BJ (cell line): ENCODE data around the gene FUT8. TPM values are rescaled to one million over a fixed set of nuclear protein-coding genes. Genes with fewer than 3 reads are reported as not detected.

ENCODE experiments used
- CTCF ChIA-PET: fragments of 350-600 bp; formaldehyde crosslinking; extraction: SDS; loops from one replicate; lab custom pipeline; 2021; ENCODE audit warnings: antibody characterized with exemption, inconsistent platforms; lab: Yijun Ruan, JAX
- POLR2A ChIA-PET: fragments of 300-600 bp; sonication (Branson Sonifier 250); formaldehyde crosslinking; extraction: SDS; loops from one replicate; lab custom pipeline; 2021; ENCODE audit warnings: antibody characterized with exemption; lab: Charles Lee
- DNase-seq: peaks from one replicate; pipeline ENCODE4 v3.0.0-alpha.2; 2011; ENCODE audit warnings: low read depth
- H3K27me3 ChIP-seq: 2 replicates; pipeline ENCODE4 v1.6.0; 2011; ENCODE audit warnings: low read length; ENCODE audit not compliant: control insufficient read depth, insufficient read depth
- H3K36me3 ChIP-seq: 2 replicates; pipeline ENCODE4 v1.5.1; 2011; ENCODE audit warnings: low read length; ENCODE audit not compliant: control insufficient read depth, insufficient read depth
- H3K4me3 ChIP-seq: 2 replicates; pipeline ENCODE4 v1.5.1; 2011; ENCODE audit warnings: low read depth, mild to moderate bottlenecking, control low read depth, low read length
- polyA plus RNA-seq: library from polyadenylated mRNA; depleted of rRNA; stranded (reverse); fragments of >200 nt; gene quantifications from 2 replicates; pipeline ENCODE4 v1.2.3, GENCODE V29; 2011
- TF ChIP-seq, protein P1 (sequence below): IDR thresholded peaks from 2 replicates; pipeline ENCODE4 v1.5.1; 2011; ENCODE audit warnings: low read depth, mild to moderate bottlenecking, control low read depth, inconsistent platforms, low read length, moderate library complexity; ENCODE audit not compliant: insufficient read depth

FUT8 gene
- polyA plus RNA-seq, 1 experiment = 14.7 TPM

DNA sequence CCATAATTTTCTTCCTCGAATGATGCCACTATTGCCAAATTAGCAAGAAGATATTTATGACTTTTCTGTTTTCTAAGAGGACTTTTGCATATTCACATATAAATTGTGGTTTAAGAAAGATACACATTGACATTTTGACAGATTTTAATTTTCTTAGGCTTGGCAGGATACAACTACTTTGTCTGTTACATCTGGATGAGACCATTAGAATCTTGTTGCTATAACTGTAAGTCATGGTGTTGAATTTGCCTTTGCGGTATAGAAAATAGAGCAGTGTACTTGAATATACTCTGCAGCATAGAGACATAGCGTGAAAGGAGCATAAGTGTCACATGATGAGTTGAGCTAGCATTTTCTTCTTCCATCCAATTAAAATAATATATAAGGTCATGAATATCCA is 169.3 kb downstream of the FUT8 start:
- DNase-seq = no peak
- Histone ChIP-seq H3K27me3 (no peaks in the 10 kb centered on the region), H3K4me3 (no peak overlapping the region), H3K36me3 (no peaks in the 10 kb centered on the region)
- ChIA-PET POLR2A (interaction anchor here (0.6 kb wide), 1 partner anchor 84 kb away, joined by 3 read pairs; no protein-coding TSS in a partner anchor), CTCF (no interaction called here)
- TF ChIP-seq, protein P1, sequence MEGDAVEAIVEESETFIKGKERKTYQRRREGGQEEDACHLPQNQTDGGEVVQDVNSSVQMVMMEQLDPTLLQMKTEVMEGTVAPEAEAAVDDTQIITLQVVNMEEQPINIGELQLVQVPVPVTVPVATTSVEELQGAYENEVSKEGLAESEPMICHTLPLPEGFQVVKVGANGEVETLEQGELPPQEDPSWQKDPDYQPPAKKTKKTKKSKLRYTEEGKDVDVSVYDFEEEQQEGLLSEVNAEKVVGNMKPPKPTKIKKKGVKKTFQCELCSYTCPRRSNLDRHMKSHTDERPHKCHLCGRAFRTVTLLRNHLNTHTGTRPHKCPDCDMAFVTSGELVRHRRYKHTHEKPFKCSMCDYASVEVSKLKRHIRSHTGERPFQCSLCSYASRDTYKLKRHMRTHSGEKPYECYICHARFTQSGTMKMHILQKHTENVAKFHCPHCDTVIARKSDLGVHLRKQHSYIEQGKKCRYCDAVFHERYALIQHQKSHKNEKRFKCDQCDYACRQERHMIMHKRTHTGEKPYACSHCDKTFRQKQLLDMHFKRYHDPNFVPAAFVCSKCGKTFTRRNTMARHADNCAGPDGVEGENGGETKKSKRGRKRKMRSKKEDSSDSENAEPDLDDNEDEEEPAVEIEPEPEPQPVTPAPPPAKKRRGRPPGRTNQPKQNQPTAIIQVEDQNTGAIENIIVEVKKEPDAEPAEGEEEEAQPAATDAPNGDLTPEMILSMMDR = no peak

DNA sequence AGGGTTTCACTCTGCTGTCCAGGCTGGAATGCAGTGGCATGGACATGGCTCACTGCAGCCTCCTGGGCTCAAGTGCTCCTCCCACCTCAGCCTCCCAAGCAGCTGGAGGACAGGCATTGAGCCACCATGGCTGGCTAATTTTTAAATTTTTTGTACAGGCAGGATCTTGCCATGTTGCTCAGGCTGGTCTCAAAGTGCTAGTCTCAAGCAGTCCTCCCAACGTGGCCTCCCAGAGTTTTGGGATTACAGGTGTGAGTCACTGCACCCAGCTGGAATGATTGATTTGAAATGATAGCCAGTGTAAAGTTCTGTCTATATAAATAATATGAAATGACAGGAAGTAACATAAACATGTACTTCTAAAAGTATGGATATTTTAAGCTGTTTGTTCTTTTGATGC is 172.7 kb downstream of the FUT8 start:
- Histone ChIP-seq H3K27me3 (no peaks in the 10 kb centered on the region), H3K4me3 (no peak overlapping the region), H3K36me3 (no peaks in the 10 kb centered on the region)
- no peak for DNase-seq
- ChIA-PET POLR2A (no interaction called here), CTCF (interaction anchor here (0.5 kb wide), 1 partner anchor 1430 kb away, joined by 3 read pairs; no protein-coding TSS in a partner anchor)
- TF ChIP-seq, protein P1 = no peak

DNA sequence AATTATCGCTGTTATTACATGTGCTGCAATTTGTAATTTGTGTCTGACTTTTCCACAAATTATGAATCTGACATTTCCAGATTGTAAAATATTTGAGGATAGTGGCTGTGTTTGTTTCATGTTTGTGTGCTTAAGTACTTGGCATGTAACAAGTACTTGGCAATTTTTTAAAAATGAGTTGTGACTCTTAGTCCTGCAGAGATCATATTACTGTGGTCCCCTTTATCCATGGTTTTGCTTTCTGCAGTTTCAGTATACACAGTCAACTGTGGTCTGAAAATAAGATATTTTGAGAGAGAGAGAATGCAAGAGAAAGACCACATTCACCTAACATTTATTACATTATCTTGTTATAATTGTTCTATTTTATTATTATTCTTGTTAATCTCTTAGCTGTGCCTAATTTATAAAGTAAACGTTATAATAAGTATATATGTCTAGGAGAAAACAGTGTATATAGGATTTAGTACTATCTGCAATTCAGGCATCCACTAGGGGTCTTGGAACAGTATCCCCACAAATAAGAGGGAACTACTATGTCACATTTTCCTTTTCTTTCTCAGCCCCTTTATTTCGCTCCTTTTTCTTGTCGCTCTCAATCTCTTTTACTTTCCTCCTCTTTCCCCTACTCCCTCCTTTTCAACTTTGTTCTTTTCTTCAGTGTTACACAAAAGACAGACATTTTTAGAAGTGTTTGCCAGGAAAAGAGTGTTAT is 176.1 kb downstream of the FUT8 start:
- TF ChIP-seq, protein P1 = no peak
- no peak for DNase-seq
- Histone ChIP-seq H3K4me3 (no peak overlapping the region), H3K36me3 (no peaks in the 10 kb centered on the region), H3K27me3 (no peaks in the 10 kb centered on the region)
- ChIA-PET POLR2A (no interaction called here), CTCF (no interaction called here)

DNA sequence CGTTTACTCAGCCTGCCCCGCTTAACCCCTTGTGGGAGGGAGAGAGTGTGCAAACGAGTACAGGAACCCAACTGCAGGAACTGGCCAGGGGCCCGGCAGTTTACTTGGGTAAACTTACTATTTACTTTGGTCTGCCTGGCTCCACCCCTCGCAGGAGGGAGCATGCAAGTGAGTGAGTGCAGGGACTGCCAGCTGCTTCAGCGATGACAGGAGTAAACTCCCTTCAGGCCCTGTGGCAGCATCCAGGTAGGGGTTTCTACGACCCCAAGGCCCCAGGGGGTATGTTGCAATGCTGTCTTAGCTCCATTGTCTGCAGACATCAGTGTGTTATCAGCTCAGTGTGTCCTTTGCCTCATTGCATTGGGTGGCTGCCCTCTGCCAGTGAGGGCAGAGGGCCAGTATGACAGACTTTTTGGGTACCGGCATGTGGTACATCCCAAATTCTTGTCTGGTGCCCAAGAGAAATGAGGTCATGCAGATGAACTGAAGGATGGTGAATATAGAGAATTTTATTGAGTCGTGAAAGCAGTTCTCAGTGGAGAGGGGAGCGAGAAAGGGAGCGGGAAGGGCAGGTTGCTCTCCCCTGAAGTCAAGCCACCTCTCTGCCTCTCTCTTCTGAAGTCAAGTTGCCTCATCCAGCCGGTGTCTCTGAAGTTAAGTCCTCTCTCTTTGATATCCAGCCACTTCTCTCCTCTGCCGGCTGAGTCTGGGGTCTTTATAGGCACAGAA is 181.8 kb downstream of the FUT8 start:
- DNase-seq = no peak
- TF ChIP-seq, protein P1 = no peak
- Histone ChIP-seq H3K36me3 (no peaks in the 10 kb centered on the region), H3K4me3 (no peak overlapping the region), H3K27me3 (no peaks in the 10 kb centered on the region)
- POLR2A ChIA-PET = no interaction called here
- CTCF ChIA-PET = no interaction called here

DNA sequence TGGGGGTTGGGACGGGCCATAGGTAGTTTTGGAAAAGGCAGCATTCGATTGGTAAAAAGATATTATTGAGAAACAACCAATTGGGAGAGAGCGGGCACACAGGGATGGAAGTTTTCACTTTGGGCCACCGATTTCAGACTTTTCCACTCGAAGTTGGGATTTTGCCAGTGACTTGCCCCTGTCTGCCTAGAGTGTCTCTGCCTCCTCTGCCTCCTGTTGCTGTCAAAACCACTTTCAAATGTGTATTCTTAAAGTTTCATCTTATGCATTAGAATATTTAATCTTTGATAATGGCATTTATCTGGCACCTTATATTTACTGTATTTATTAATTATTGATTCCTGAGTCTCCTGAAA is 182.3 kb downstream of the FUT8 start:
- H3K4me3 ChIP-seq = no peak overlapping the region
- ChIA-PET POLR2A (no interaction called here), CTCF (no interaction called here)
- TF ChIP-seq, protein P1 = no peak
- H3K36me3 ChIP-seq = no peaks in the 10 kb centered on the region
- no peak for DNase-seq
- H3K27me3 ChIP-seq = no peaks in the 10 kb centered on the region
